HS-5 (cell line): ENCODE results near the gene GPM6B.
"Not testable (repeated sequence)": the region's sequence is repeated elsewhere in the genome, so short reads cannot be mapped to it uniquely, and the experiment has no call there.

Experiments
- DNase-seq: peaks from one replicate; pipeline ENCODE4 v3.0.0-alpha.2; 2012; ENCODE audit warnings: low read depth

Gene GPM6B

GRCh38 chrX:13764765-13765164, 52.1 kb downstream of the GPM6B start:
- DNase-seq: no peak

DNA sequence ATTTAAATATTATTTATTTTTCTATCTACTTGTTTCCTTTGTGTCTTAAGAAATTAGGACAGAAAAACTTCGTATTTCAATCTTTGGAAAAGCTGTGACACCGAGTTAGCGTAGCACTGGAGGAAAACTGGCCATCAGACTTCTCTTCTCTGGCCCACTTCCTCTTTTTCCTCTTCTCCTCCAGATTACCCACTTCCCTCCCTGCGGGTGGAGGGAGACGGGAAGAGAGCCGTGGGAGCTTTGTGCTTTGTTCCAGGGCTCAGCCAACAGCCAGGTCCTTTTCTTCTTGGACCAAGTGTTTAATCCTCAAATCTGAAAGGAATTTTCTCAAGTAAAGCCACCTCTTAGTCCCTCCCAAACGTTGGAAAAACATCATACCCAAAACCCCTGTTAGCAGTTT, 52.6 kb downstream of the GPM6B start:
- no peak for DNase-seq

DNA sequence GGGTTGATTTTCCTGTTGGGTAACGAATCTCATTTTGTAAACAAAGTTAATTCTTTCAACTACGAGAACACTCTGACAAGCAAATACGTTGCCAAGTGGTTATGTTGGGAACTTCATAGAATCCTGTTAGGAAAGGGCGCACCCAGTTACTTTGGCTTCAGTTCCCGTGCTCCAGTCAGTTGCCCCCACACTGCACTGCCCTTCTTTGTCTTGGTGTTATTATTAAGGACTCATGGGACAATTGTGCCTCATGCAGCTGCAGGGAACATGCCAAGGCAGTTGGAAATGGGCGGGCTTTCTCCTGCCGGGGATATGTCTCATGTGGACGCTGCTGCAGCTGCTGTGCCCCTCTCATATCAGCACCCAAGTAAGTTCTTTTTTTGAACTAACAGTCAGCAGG, 53.4 kb downstream of the GPM6B start:
- no peak for DNase-seq

- no peak for DNase-seq
These were observed 55.1 kb downstream of the GPM6B start for GRCh38 chrX:13761606-13762414.

DNA sequence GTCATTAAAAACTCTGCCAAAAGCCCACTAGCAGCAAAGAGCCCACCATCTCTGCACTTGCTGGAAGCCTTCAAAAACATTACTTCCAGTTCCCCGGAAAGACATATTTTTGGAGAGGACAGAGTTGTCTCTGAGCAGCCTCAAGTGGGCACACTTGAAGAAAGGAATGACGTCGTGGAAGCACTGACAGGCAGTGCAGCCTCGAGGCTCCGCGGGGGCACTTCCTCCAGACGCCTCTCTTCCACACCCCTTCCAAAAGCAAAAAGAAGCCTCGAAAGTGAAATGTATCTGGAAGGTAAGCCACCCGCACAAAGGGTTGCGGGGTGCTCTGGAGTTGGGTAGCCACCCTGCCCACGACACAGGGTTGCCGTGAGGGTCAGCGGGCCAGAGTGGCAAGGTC, 56.5 kb downstream of the GPM6B start:
- no peak for DNase-seq

- no peak for DNase-seq
These were observed 57.7 kb downstream of the GPM6B start for GRCh38 chrX:13759152-13759718.

DNA sequence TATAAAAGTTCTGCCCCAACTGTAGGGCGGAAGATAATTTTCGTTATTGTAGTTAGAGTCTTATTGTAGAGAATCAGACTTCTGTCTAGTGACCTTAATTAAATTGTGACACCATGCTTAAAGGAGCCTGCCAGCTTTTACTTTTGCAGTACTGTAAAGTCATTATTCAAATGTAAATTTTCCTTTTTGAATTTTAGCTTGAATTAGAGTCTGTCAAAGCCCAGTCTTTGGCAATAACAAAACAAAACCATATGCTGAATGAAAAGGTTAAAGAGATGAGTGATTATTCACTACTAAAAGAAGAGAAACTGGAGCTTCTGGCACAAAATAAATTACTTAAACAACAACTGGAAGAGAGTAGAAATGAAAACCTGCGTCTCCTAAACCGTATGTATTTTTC, 60.5 kb downstream of the GPM6B start:
- no peak for DNase-seq

DNA sequence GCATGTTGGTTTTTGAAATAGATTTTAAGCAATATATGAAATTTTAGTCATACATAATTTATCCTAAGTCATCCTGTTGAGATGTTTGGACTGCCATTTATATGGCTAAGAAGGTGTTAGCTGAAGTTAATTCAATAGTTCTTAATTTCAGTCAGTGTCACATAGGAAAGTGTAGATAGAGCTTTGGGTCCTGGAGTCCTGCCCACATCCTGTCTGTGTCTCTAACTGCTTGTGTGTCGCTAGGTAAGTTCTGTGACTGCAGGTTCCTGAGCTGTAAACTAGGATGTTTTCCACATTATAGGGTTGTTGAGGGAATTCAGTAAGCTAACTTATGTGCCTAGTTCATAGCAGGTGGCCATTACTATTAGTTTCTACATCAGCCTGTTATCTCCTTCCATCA, 61.6 kb downstream of the GPM6B start:
- DNase-seq: no peak

- DNase-seq: no peak
These were observed 62.1 kb downstream of the GPM6B start for GRCh38 chrX:13754765-13755164.

DNA sequence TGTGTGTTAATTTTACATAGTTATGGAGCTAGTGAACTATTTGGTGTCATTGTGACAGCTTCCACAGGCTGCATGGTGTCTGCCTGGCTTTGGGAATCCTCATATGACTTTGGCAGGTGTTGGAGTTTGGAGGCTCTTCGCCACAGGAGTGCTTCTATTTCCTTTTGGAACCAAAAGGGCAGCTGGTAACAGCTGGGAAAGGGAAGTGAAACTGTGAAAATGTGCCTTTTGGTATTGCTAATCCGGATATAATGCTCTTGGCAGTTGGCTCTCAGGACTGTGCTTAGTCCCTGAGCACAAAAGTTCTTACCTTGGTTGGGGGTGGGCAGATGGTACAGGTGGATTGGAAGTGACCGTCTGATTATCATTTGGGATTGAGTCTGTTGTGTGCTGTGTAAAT, 64.2 kb downstream of the GPM6B start:
- no peak for DNase-seq

DNA sequence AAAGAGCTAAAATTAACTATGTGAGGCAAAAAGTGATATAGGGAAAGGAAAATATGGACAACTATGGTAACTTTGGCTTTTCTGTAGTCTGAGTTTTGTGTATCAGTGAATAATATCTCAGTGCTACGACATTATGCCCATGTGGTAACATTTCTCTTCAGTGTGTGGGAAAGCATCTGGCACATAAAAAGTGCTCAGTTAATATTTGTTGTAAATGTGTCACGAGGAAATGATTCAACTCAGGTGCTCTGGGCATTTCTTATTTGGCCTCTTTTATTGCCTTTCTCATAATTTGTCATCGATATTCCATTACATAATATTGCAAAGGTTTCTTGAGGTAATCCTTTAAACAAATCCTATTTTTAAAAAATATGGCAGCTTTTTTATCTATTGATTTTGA, 64.8 kb downstream of the GPM6B start:
- DNase-seq: no peak

DNA sequence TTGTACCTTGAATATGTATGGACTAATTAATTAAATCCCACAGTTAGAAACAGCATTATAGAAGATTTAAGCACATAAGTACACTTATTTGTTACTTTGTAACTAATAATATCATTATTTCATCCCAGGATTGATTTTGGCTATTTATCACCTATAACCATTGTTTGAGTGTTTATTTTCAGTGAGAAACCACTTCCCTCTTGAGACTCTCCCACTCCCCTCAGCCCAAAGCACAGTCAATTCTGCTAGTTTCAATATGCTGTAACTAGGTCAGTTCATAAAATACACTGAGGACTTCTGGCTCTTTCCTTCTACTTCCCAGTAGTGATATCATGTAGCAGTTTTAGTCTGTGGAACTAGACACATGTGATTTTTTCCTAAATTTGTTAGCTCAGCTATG, 66.1 kb downstream of the GPM6B start:
- DNase-seq: no peak

GRCh38 chrX:13750204-13750603, 66.7 kb downstream of the GPM6B start:
- no peak for DNase-seq

- DNase-seq: no peak
These were observed 68.4 kb downstream of the GPM6B start for GRCh38 chrX:13748486-13748885.

GRCh38 chrX:13747836-13748235, 69.1 kb downstream of the GPM6B start:
- DNase-seq: peak; percentile 25

DNA sequence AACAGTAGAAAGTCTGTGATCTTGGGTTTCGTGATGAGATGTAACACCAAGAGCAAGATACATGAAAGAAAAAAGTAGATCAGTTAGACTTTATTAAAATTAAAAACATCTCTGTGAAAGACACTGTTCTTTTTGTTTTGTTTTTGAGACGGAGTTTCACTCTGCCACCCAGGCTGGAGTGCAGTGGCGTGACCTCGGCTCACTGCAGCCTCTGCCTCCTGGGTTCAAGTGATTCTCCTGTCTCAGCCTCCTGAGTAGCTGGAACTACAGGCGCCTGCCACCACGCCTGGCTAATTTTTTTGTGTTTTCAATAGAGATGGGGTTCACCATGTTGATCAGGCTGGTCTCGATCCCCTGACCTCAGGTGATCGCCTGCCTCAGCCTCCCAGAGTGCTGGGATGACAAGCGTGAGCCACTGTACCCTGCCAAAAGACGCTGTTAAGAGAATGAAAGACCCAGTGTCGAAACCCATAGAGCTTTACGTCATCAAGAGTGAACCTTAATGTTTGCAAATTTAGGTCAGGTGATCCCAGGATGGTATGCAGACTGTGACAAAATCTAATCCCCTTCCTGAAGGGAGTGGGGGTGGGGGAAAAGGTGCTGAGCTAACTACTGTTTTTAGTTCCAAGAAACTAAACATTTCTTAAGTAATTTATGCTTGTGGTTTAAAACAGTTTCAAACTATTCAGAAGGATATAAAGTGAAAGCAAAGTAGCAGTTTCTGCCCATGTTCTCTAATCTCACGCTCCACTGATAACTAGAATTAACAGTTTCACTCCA, 74.3 kb downstream of the GPM6B start:
- DNase-seq: no peak

GRCh38 chrX:13741695-13742094, 75.2 kb downstream of the GPM6B start:
- no peak for DNase-seq

- DNase-seq: peak; percentile 68
These were observed 82.4 kb downstream of the GPM6B start, which contains the start of the genes OFD1 and TRAPPC2 for GRCh38 chrX:13734278-13735172. TSS of gene OFD1 (plus strand) at chrX:13734748. CDS start at chrX:13735072, 324 bp downstream. TSS of gene TRAPPC2 (minus strand) at chrX:13734620. CDS start at chrX:13719963, 14,657 bp downstream.

- no peak for DNase-seq
These were observed 83.4 kb downstream of the GPM6B start for GRCh38 chrX:13733506-13733905.

- DNase-seq: no peak
These were observed 84.4 kb downstream of the GPM6B start for GRCh38 chrX:13732246-13733067.

DNA sequence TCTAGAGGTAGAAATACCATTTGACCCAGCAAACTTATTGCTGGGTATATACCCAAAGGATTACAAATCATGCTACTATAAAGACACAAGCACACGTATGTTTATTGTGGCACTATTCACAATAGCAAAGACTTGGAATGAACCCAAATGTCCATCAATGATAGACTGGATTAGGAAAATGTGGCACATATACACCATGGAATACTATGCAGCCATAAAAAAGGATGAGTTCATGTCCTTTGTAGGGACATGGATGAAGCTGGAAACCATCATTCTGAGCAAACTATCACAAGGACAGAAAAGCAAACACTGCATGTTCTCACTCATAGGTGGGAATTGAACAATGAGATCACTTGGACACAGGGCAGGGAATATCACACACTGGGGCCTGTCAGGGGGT, 86.4 kb downstream of the GPM6B start:
- not testable (repeated sequence) for DNase-seq
